Ishikawa (cell line): ENCODE results near the gene MAGEC3.

Source experiments
- CEBPB ChIP-seq: IDR thresholded peaks from 2 replicates; pipeline ENCODE4 v1.6.1; 2012
- CREB1 ChIP-seq: IDR thresholded peaks from 2 replicates; pipeline ENCODE4 v1.6.1; 2012; ENCODE audit warnings: low read depth
- EGR1 ChIP-seq: IDR thresholded peaks from 2 replicates; pipeline ENCODE4 v1.6.1; 2012
- EP300 ChIP-seq: IDR thresholded peaks from 2 replicates; pipeline ENCODE4 v1.6.1; 2012; ENCODE audit warnings: borderline replicate concordance
- FOXM1 ChIP-seq: IDR thresholded peaks from 2 replicates; pipeline ENCODE4 v1.6.1; 2012; ENCODE audit warnings: low read depth, borderline replicate concordance
- MAX ChIP-seq: IDR thresholded peaks from 2 replicates; pipeline ENCODE4 v1.6.1; 2012
- NFIC ChIP-seq: IDR thresholded peaks from 2 replicates; pipeline ENCODE4 v1.6.1; 2012
- RAD21 ChIP-seq: IDR thresholded peaks from 2 replicates; pipeline ENCODE4 v1.6.1; 2012; ENCODE audit warnings: low read depth
- REST ChIP-seq: IDR thresholded peaks from 2 replicates; pipeline ENCODE4 v1.6.1; 2012; ENCODE audit warnings: low read depth, mild to moderate bottlenecking
- TEAD4 ChIP-seq: IDR thresholded peaks from 2 replicates; pipeline ENCODE4 v1.6.1; 2012
- YY1 ChIP-seq: IDR thresholded peaks from 2 replicates; pipeline ENCODE4 v1.6.1; 2012; ENCODE audit warnings: low read depth
- ZBTB7A ChIP-seq: IDR thresholded peaks from 2 replicates; pipeline ENCODE4 v1.6.1; 2012; ENCODE audit warnings: low read depth

- TF ChIP-seq EP300: no peak
- no peak for TF ChIP-seq CREB1
- no peak for TF ChIP-seq REST
- TF ChIP-seq NFIC: no peak
- no peak for TF ChIP-seq CEBPB
- no peak for TF ChIP-seq FOXM1
- TF ChIP-seq RAD21: no peak
- TF ChIP-seq YY1: no peak
- no peak for TF ChIP-seq TEAD4
- no peak for TF ChIP-seq MAX
- no peak for TF ChIP-seq ZBTB7A
- no peak for TF ChIP-seq EGR1
Observed at GRCh38 chrX:141934059-141934641, 96.0 kb downstream of the MAGEC3 start.
